GM21619 (cell line): ENCODE data around the gene PIGU.

Experiments
- ATAC-seq: cut with Tn5 transposase; IDR thresholded peaks from one replicate; pipeline ENCODE4 v1.9.1; 2021; ENCODE audit not compliant: unreplicated experiment

The PIGU gene

GRCh38 chr20:34579979-34580940 is 96.6 kb downstream of the PIGU start:
- ATAC-seq, result no peak

- ATAC-seq, result no peak
These were observed 97.5 kb downstream of the PIGU start for GRCh38 chr20:34579191-34579978.

GRCh38 chr20:34578521-34578920 is 98.4 kb downstream of the PIGU start:
- ATAC-seq, result no peak

- no peak for ATAC-seq
These were observed 98.9 kb downstream of the PIGU start for GRCh38 chr20:34578025-34578424.

- ATAC-seq, result no peak
These were observed 99.8 kb downstream of the PIGU start for GRCh38 chr20:34577061-34577460.

GRCh38 chr20:34575756-34576155 is 101.1 kb downstream of the PIGU start:
- no peak for ATAC-seq

- no peak for ATAC-seq
These were observed 101.6 kb downstream of the PIGU start for GRCh38 chr20:34575271-34575670.

GRCh38 chr20:34574861-34575260 is 102.0 kb downstream of the PIGU start:
- ATAC-seq, result no peak

- ATAC-seq, result no peak
These were observed 102.5 kb downstream of the PIGU start for GRCh38 chr20:34574426-34574825.

- no peak for ATAC-seq
These were observed 103.2 kb downstream of the PIGU start for GRCh38 chr20:34573541-34574300.

- ATAC-seq, result no peak
These were observed 105.1 kb downstream of the PIGU start for GRCh38 chr20:34571753-34572152.

- ATAC-seq, result no peak
These were observed 106.0 kb downstream of the PIGU start for GRCh38 chr20:34570859-34571306.

GRCh38 chr20:34569598-34569997 is 107.3 kb downstream of the PIGU start:
- no peak for ATAC-seq

- no peak for ATAC-seq
These were observed 108.7 kb downstream of the PIGU start for GRCh38 chr20:34567892-34568865.

- no peak for ATAC-seq
These were observed 109.7 kb downstream of the PIGU start for GRCh38 chr20:34566978-34567891.

- no peak for ATAC-seq
These were observed 112.1 kb downstream of the PIGU start for GRCh38 chr20:34564833-34565232.

GRCh38 chr20:34562641-34563040 is 114.3 kb downstream of the PIGU start:
- no peak for ATAC-seq

- no peak for ATAC-seq
These were observed 115.2 kb downstream of the PIGU start for GRCh38 chr20:34561661-34562060.

- no peak for ATAC-seq
These were observed 116.3 kb downstream of the PIGU start for GRCh38 chr20:34560614-34561013.
